HG03439 (cell line): ENCODE results near the gene SPIB.
A peak's percentile ranks its signal among the peaks of the same experiment; 100 is the strongest.

Source experiments
- ATAC-seq: cut with Tn5 transposase; IDR thresholded peaks from one replicate; pipeline ENCODE4 v1.9.1; 2021; ENCODE audit warnings: mild to moderate bottlenecking, moderate library complexity; ENCODE audit not compliant: unreplicated experiment

Gene SPIB

DNA sequence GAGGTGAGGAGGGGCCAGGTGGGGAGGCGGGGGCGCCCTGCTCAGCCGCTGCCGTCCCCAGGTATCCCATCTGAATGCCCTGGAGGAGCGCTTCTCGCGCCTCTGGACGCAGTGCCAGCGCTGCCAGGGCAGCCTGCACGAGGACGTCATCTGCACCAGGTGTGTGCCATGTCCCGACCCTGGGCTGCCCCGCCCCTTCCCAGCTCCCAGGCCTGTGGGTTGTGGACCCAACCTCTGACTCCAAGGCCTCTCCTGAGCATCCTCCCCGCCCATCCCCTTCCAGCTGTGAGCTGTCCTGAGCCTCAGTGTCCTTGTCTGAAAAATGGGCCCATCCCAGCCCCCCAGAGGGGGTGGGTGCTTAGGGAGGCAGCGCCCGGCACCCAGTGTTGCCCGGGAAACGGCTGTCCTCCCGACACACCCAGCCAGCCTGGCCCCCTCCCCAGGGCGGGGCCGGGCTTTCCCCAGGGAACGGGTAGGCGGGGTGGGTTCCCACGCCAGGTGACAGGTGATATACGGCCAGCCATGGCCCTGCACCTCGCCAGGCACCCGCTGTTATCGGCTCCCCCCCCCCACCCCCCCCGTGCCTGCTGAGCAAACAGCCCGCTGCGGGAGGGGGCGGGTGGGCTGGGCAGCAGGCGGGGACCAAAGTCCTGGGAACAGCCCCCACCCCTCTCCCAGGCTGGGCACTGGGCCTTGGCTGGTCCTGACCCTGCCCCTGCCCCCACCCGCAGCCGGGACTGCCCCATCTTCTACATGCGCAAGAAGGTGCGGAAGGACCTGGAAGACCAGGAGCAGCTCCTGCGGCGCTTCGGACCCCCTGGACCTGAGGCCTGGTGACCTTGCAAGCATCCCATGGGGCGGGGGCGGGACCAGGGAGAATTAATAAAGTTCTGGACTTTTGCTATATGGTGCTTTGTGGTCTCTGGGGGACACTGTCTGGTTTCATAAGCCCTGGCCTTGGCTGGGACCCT is 1.3 kb upstream of the SPIB start:
- no peak for ATAC-seq

DNA sequence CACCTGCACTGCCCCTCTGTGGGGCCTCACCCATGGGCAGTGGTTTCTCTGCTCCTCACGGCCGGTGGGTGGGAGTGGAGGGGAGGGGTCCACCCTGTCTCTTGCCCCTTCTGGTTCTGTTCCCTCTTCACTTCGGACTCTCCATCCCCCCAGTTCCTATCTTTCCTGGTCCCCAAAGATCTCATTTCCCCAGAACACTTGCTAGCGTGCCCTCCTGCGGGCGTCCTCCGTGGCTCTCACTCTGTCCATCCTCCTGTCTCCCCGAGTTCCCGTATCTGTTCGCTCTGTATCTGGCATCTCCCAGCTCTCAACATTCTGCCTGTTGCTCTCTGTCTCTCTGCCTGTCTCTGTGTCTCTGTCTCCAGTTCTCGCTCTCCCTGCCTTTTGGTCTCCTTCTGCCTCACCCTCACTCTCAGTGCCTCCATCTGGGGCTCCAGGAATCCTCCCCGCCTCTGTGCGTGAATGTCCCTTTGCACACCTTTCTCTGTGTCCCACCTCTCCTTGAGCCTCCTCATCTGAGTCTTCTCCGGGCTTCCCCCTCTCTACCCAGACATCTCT is 363 bp downstream of the SPIB start:
- ATAC-seq: no peak

DNA sequence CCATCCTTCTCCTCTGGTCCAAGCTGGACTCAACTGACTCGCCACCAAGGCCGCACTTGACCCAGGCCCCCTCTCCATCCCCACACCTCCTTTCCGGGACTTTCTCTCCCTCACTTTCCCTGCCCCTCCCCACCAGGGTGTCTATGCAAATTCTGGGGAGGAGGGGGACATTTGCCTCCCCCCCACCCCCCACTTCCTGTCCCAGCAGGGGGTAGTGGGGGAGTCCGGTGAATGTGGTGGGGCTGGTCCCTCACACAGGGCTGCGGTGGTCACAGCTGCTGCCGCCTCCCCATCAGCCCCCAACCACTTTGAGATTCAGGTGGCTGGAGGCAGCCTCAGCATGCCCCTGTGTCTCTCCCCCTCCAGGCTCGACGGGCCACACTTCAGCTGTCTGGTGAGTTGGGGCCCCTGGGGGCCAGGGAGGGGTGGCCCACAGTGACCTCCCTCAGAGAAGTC is 870 bp downstream of the SPIB start:
- no peak for ATAC-seq

- no peak for ATAC-seq
These were observed 1.4 kb downstream of the SPIB start for GRCh38 chr19:50420127-50420526.

- ATAC-seq: no peak
These were observed 2.1 kb downstream of the SPIB start for GRCh38 chr19:50420808-50421207.

DNA sequence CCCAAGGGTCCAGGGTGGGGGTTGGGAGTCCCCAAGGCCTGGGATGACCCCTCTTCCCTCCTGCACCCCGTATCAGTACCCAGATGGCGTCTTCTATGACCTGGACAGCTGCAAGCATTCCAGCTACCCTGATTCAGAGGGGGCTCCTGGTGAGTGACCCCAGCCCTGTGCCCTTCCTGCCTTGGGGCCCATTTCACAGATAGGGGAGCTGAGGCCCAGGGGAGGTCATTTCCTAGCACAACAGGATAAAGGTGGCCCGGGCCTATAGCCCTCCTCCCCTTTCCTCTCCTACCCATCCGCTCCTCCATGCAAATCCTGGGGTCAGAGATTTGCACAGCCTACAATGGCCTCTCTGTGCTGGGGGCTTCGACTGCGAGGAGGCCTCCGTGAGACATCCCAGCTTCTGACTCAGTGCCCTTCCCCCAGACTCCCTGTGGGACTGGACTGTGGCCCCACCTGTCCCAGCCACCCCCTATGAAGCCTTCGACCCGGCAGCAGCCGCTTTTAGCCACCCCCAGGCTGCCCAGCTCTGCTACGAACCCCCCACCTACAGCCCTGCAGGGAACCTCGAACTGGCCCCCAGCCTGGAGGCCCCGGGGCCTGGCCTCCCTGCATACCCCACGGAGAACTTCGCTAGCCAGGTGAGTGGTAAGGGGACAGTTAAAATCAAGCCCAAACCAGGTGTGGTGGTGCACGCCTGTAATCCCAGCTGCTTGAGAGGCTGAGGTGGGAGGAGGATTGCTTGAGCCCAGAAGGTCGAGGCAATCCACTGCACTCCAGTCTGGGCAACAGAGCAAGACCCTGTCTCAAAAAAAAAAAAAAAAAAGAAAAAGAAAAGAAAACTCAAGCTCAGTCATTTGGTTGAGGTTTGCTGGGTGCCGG is 3.9 kb downstream of the SPIB start:
- no peak for ATAC-seq

- no peak for ATAC-seq
These were observed 4.8 kb downstream of the SPIB start for GRCh38 chr19:50423279-50424113.

GRCh38 chr19:50425581-50425980 is 6.8 kb downstream of the SPIB start:
- no peak for ATAC-seq

- ATAC-seq: no peak
These were observed 8.7 kb downstream of the SPIB start for GRCh38 chr19:50427318-50427925.

- ATAC-seq: no peak
These were observed 9.3 kb downstream of the SPIB start for GRCh38 chr19:50427997-50428425.

- ATAC-seq: no peak
These were observed 10.2 kb downstream of the SPIB start for GRCh38 chr19:50428772-50429463.

- no peak for ATAC-seq
These were observed 12.2 kb downstream of the SPIB start for GRCh38 chr19:50430888-50431342.

DNA sequence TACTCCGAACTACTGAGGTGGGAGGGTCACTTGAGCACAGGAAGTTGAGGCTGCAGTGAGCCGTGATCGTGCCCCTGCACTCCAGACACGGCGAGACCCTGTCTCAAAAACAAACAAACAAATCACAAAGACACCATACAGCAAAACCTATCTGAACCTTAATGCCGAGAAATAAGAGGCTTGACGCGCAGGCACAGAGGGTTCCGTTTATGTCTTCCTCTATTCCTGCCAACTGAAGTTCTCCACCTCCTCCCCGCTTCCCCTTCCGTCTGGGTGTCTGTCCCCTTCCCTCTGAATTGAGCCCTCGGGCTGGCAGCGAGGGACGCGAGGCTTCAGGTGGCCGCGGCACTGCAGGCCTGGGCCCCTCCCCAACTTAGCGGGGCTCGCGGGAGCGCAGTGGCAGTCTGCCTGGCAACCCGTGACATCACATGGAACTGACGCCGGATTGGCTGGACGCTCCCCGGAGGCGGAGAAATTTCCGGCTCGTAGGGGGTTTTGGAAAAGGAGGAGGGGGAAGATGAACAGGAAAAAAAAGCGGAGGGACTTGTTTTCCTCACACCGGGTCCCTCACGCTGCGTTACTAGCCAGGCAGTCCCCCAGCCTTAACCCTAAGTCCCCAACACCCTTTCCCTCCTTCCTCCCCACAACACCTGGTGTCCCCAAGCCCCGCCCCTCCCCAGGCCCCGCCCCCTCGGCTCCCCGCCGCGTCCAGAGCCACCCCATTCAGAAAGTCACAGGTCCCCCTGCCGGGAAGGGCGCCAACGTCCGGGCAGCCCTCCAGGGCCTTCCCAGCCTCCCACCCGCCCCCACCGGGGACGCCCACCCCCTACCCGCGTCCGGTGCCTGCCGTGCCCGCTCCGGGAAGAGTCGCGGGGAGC is 12.8 kb downstream of the SPIB start:
- peak; percentile 65 for ATAC-seq

DNA sequence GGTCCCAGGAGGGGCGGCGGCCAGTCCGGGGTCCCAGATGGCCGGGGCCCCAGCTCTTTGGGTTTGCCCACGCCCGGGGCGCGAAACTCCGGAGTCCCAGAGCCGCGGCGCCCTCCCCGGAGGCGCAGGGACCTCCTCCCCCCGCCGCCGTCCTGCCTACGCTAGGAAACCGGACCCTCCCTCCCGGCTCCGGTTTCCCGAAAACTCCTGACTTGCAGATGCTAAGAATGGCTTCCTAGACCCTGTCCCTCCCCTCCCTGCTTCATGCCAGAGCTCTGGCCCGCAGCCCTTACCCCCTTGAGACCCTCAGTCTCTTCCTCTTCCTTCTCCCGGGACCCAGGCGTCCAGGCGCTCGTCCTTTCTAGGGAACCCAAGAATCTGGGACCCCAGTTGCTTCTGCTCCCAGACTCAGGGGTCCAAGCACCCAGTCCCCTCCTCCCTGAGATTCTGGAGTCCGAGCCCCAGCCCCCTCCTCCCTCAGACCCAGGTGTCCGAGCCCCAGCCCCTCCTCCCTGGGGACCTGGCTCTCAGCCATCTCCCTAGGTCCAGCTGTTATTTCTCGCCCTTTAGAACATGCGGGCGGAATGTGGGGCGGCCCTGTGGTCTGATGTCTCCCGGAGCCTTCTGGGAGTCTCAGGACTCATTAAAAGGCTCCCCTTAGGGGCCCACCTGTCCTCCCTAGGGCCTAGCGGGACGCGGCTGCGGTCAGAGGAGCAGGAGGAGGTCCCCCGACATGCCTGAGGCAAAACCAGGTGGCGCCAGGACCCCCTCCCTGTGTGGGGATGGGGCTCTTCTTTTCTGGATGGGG is 13.7 kb downstream of the SPIB start, which contains the start of gene MYBPC2:
Gene MYBPC2, plus strand, starts transcription at position 672 of the 808 bp plus-strand sequence. Its CDS starts 62 bp downstream, at position 734.
- ATAC-seq: no peak

- ATAC-seq: no peak
These were observed 14.8 kb downstream of the SPIB start for GRCh38 chr19:50433201-50434180.

- no peak for ATAC-seq
These were observed 15.8 kb downstream of the SPIB start for GRCh38 chr19:50434525-50434924.
